H1 (cell line): Measurements from ENCODE around the gene WDR7. TPM values are rescaled to one million over a fixed set of nuclear protein-coding genes. Genes with fewer than 3 reads are reported as not detected.

ENCODE experiments used
- TAF1 ChIP-seq: IDR thresholded peaks from 2 replicates; pipeline ENCODE4 v1.6.1; 2011; ENCODE audit warnings: mild to moderate bottlenecking, low read depth, low read length
- polyA plus RNA-seq, 7 experiments: library from polyadenylated mRNA; depleted of rRNA in 3 of 7; stranded (reverse) in 5 of 7; unstranded in 2 of 7; fragments of >200 nt in 5 of 7; fragments of 200-250 nt in 2 of 7; gene quantifications; 1 replicate in 5 of 7; 2 replicates in 1 of 7; 4 replicates in 1 of 7; pipeline versions ENCODE4 v1.2.1 to v1.2.3, GENCODE V29; 2011 to 2013; ENCODE audit warnings: missing spikeins in 2 of 7, mixed read lengths in 2 of 7
- total RNA-seq: library from RNA; stranded (reverse); fragmentation: NEBNext Ultra II Directional; extraction: Animal tissue kit (Norgen Biotek cat#: 25700); gene quantifications from 2 replicates; pipeline ENCODE4 v1.2.1, GENCODE V29; 2021

The WDR7 gene
- total and polyA plus RNA-seq, 2 of the 8 experiments (the other 6 are each of a cell fraction or from before 2014, with no cell fraction given): 5.5 to 15.2 TPM

GRCh38 chr18:56804395-56804794, 153.2 kb downstream of the WDR7 start (continued):
- no peak for TF ChIP-seq TAF1
